Glomerular endothelial cell (primary cell): ENCODE data around the gene MET. TPM values are rescaled to one million over a fixed set of nuclear protein-coding genes. Genes with fewer than 3 reads are reported as not detected.
"Not testable (repeated sequence)": the region's sequence is repeated elsewhere in the genome, so short reads cannot be mapped to it uniquely, and the experiment has no call there.

Experiments used
- DNase-seq: peaks from one replicate; pipeline ENCODE4 v3.0.0-alpha.2; 2011; ENCODE audit warnings: low read depth, low spot score; ENCODE audit errors: extremely low read depth
- total RNA-seq: library from RNA; depleted of rRNA; stranded (reverse); fragments of >200 nt; gene quantifications from 2 replicates; pipeline ENCODE4 v1.2.3, GENCODE V29; 2015

Gene MET
- total RNA-seq: 24.2 and 24.4 TPM in 2 replicates

DNA sequence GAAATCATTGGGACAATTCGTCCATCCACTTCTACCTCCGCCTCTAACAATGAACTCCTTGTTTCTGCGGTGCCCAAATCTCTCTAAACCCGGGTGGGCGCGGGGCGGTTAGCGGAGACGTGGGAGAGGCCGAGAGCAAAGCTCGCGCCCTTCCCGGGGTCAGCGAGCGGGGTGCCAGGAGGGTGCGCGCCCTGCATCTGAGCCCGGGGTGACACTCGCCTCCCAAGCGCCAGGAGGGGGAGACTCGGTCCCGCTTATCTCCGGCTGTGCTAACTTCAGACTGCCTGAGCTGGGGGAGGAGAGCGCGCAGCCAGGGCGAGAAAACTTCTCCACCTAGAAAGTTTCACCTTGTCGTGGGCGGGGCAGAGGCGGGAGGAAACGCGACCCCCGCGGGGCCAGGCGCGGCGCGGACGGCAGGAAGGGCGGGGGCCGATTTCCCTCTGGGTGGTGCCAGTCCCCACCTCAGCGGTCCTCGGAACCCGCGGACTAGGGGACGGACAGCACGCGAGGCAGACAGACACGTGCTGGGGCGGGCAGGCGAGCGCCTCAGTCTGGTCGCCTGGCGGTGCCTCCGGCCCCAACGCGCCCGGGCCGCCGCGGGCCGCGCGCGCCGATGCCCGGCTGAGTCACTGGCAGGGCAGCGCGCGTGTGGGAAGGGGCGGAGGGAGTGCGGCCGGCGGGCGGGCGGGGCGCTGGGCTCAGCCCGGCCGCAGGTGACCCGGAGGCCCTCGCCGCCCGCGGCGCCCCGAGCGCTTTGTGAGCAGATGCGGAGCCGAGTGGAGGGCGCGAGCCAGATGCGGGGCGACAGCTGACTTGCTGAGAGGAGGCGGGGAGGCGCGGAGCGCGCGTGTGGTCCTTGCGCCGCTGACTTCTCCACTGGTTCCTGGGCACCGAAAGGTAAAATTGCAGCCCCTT lies at the start of gene MET:
MET (plus strand) TSS at position 516 of the 915 bp plus-strand sequence. CDS start 26,889 bp downstream, outside the sequence.
- DNase-seq: no peak

DNA sequence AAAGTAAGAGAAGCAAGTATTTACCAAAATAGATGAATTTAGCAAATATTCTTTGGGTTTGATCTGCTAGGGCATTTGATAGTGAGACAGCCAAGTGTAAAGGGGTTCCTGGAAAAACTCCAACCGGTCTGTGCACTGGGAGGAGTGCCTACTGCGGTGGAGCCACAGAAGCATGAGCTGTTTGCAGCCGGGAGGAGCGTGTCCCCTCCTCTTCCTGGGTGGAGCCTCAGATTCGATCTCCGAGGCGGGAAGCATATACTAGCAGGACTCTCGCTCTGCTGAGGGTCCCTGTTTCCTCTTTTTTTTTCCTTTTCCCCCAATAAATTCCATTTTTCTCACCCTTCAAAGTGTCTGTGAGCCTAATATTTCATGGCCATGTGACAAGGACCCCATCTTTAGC lies 45.1 kb upstream of the MET start:
- DNase-seq: no peak

DNA sequence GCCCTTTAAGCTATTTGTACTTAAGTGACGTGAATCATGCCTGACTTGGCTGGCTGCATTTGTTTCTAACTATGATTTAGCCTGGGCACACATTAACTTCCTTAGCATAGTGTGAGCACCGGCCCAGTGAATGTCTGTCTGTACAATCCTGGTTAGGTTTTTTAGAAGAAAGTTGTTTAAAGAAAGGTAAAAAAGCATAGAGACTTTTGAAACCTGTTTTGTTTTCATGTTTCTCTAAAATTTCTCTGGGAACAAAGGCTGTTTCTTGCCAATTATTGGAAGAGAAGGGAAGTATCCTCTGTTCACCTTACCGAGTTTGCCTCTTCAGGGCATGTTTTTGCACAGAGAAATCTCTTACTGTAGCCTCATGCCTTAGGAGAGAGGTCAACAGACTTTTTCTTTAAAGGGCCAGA lies 42.9 kb upstream of the MET start:
- DNase-seq: no peak

DNA sequence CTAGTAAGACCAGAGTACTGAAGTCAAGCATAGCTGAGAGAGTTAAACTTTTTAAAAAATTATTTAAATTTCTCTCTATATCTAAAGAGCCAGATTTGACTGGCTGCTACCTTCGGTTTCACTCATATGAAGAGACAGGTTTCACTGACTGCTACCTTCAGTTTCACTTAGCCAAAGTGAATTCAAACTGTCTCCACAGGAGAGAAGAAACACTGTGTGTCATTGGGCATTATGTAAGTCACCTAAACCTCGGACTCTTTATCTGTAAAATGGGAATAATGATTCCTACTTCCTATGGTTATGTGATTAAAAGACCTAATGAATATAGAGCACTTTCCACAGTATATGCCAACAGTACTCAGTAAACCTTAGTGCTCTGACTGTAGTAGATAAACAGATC lies 41.6 kb upstream of the MET start:
- DNase-seq: no peak

DNA sequence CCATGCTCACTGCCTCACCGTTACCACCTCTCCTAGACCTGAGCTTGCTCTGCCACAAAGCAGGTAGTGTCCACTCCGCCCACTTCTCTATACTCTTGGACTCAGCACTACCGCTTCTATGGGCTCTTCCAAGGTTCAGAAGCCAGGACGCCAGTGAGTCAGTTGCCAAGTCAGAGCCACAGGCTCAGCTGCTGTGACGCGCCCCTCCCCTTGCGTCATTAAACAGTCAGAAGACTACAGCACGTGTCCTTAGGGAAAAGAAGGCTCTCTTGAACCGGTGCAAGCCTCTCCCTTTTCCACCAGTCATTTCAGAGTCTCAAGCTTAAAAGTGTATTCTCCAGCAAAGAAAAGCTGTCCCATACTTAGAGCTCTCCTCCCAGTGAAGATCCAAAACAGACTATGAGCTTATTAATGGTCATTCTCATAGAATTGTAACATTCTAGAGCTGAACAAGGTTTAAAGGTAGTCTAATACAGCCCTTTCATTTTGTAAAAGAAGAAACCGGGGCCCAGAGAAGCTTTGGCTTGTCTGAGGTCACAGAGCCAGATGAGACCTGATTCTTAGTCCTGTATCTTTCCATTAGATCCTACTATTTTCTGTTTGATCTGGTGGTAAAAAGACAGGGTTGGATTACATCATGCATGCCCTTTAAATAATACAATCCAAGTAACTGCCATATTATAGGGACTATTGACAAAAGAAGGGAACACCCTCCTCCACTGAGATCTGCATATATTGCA lies 40.9 kb upstream of the MET start:
- no peak for DNase-seq

DNA sequence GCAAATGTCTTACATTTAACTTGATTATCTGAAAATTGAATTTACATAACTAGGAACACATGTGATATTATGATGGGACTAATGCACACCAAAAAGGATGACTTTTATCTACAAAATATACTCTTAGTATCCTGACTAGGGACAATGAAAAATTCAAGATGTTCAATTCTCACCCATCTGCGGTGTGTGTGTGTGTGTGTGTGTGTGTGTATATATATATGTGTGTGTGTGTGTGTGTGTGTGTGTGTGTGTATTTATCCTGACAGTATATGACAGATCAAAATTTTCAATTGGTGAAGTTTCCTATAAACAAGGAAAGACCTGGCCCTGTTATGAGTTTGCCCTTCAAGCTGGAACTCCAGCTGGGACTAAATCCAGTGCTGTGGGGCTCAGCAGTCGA lies 40.3 kb upstream of the MET start:
- no peak for DNase-seq

DNA sequence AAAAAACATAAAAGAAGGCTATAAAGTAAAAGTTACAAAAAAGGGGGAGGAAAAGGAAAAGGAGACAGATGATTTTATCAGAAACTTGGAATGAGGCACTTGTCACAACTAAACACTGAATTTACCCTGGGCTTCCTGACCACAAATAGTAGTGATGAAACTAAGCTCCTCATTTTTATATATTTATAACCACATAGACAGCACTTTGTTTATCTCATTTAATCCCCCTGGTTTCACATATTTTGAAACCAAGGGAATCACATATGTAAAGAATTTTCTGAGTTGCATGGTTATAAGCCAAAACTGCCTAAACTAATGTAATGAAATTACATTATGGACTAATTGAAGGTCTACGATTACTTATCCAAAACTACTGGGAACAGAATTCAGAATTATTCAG lies 39.6 kb upstream of the MET start:
- no peak for DNase-seq

DNA sequence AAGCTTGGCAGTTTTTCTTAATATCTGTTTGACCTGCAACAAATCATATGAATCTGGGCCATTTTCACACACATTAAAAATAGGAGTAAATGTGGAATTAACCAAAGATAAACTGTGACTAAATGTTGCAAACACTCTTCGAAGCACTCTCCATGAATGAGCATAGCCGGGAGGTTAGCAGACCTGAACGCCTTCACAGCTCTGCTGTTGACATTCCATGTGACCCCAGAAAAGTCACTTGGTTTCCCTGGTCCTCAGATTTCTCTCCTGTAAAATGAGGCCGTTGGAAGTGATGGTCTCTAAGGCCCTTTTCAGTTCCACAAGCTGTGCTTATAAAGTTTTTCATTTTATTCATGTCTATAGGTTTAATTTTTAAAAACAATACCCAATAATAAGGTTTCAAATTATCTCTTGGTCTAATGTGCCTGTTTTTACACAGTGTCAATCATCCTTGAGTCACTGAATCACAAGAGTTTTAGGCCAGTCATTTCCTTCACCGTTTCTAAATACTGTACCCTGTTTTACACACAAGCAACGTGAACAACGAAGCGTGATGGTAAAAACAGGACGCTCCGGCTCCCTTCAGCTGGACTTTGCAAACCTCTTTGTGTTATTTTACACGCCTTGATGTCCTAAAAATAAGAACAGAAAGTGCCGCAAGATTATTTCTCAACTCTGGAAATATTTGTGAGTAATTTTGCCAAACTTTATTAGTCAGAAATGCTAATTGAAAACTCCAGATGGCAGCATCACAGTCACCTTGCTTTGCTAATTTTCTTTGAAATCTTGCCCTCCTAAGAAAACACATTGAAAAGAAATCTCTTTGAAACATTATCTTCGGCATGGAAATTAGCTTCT lies 38.6 kb upstream of the MET start:
- no peak for DNase-seq

DNA sequence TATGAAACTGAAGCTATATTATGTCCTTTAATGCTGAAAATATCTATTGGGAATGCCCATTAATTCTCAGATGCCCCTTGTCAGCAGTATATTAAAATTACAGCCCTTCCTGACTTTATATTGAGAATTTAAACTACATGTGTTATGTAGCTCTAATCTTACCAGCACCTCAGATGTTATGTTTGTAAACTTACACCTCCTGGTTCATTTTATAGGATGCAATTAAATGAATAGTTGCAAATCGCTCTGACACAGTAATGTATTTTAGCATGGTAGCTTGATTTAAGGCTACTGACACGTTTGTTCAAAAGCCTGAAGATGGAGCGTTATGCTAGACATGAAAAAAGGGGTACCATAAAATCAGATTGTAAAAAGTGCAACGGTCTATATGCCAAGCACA lies 35.0 kb upstream of the MET start:
- no peak for DNase-seq

DNA sequence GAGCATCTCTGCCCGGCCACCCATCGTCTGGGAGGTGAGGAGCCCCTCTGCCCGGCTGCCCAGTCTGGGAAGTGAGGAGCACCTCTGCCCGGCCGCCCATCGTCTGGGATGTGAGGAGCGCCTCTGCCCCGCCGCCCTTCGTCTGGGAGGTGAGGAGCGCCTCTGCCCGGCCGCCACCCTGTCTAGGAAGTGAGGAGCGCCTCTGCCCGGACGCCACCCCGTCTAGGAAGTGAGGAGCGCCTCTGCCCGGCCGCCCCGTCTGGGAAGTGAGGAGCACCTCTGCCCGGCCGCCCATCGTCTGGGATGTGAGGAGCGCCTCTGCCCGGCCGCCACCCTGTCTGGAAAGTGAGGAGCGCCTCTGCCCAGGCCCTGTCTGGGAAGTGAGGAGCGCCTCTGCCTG lies 33.4 kb upstream of the MET start:
- not testable (repeated sequence) for DNase-seq

DNA sequence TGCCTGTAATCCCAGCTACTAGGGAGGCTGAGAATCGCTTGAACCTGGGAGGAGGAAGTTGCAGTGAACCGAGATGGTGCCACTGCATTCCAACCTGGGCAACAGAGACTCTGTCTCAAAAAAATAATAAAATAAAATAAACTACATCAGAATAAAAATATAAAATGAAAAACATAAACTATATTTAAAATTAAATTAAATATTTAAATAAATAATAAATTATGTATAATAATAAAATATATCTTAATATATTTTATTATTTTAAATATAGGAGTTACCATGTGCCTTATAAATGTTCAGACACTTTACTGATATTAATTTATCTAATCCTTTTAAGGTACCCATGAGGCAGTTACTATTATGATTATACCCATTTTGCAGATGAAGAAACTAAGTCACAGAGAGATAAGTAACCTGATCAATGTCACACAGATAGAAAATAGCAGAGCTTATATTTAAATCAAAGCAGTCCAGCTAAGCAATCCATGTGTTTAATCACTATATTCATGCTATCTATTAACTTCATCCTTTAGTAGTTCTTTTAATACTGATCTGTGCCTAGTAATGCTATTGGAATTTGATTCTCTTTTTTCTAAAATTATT lies 30.3 kb upstream of the MET start:
- no peak for DNase-seq

DNA sequence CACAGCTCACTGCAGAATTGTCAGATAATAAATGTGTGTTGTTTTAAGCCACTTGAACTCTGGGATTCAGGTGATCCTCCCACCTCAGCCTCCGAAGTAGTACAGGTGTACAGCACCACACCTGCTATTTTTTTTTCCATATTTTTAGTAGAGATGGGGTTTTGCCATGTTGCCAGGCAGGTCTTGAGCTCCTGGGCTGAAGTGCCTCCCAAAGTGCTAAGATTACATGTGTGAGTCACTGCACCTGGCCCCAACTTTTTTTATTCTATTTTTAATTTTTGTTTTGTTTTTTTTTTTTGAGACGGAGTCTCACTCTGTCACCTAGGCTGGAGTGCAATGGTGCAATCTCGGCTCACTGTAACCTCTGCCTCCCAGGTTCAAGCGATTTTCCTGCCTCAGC lies 28.8 kb upstream of the MET start:
- not testable (repeated sequence) for DNase-seq

DNA sequence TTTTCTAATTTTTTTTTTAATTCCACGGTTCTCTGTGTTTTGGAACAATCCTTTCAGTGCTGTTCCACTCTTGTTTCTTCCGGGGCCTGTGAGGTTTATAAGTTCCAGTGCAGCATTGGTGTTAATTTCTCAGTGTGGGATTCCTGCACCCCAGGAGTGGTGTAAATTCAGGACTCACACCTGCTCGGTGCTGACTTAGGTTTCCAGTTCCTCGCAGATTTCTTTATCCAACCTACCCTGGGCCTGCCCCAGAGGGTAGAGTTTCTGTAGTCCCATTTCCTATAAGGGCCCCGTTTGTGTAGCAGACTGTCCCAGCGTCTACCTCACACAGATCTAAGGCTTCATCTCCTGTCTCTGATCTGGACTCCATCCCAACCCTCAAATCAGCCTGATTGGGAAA lies 27.4 kb upstream of the MET start:
- DNase-seq: no peak

DNA sequence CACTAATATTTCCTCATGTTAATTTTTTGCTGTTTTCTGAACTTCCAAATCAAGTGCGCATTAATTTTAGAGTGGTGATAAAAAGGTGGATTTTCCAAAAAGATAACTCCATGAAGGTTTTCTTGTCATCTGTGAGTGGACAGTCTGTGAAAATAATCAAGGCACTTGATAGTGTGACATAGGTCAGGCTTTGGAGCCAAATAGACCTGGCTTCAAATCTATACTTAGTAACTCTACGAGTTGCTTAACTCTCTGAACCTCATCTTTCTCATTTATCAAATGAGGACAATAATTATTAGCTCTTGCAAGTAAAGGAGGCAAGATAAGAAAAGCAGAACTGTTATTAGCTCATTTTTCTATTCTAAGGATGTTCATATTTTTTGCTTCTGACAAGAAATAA lies 24.7 kb upstream of the MET start:
- DNase-seq: no peak

DNA sequence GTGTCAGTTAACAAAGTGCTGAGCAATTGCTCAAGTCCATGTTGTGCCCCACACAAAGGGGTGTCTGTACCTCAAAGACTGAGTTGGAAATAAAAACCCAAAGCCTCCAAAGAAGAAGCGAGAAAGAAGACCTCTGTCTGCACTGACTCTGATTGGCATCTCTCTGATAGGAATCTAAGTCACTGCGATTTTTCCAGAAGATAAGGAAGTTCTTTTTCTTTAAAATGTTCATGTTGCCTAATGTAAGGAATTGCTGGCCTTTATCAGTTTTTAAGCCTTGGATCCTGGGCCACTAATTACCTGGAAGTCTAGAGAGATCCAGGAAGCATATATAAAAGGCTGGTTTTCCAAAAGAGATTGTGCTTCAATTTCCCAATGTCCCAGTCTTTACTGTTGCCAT lies 24.1 kb upstream of the MET start:
- DNase-seq: no peak

DNA sequence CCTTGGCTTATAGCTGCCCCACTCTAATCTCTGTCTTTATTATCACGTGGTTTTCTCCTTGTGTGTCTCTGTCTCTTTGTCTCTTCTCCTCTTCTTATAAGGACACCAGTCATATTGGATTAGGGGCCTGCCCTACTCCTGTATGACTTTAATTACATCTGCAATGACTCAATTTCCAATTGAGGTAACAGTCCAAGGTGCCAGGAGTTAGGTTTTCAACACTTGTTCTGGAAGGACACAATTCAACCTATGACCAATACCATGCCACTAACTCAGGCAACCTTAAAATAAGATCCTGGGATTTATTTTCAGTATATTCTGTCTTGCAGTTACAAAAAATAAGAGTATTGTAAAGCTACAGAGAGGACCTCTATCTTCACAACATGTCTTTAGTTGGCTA lies 21.6 kb upstream of the MET start:
- DNase-seq: no peak

DNA sequence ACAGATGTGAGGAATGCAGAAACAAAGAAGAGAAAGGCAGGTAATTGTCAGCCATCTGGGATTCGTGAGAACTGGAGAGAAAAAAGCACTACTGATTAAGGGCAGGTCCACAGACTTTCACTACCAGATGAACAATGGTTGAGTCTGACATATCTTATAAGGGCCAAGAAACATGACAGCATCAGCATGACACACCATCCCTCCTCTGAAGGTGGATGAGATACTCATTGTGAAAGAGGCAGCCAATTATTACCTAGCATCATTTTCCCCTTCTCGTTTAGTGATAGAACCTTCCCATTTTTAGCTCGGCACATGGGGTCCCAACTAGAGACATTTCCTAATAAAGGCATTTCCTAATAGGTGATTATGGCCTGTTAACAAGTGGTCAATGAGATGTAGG lies 19.2 kb upstream of the MET start:
- DNase-seq: no peak

DNA sequence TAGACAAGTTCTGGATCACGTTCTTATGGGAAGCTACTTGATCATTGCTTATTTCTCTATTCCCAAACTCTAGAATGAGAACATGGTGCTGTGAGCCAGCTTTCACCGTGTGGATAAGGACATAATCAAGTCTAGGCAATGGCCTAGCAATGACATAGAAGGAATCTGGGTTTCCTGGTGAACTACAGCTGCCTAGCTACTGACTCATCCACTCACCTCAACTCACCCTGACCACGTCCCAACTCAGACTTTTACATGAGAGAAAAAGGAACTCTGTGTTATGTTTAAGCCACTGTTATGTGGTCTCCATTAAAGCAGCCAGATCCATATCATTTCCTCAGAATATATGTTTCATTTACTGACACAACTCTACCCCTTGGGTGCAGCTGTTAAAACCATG lies 18.8 kb upstream of the MET start:
- no peak for DNase-seq

DNA sequence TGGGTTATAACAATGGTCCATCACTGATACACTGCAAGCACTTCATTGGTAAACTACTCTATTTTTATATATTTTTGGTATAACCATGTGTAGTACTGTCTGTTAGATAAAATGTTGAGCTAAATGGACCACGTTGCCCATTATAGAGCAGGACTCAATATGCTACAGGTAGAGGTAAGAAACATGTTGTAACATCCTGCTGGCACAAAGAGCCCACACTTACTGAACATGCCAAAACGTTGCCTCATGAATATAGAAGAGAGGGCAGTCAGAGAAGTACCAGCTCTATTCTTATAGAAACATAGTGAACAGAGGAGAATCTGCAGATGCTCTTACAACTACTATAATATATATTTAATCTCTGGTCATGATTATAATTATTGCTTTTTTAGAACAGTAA lies 18.4 kb upstream of the MET start:
- no peak for DNase-seq

DNA sequence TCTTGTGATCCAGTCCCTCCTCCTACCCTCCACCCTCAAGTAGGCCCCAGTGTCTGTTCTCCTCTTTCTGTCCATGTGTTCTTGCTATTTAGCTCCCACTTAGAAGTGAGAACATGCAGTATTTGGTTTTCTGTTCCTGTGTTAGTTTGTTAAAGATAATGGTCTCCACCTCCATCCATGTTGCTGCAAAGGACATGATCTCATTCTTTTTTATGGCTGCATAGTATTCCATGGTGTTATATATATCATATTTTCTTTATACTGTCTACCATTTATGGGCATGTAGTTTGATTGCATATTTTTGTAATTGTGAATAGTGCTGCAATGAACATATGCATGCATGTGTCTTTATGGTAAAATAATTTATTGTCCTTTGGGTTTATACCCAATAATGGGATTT lies 12.7 kb upstream of the MET start:
- DNase-seq: not testable (repeated sequence)

DNA sequence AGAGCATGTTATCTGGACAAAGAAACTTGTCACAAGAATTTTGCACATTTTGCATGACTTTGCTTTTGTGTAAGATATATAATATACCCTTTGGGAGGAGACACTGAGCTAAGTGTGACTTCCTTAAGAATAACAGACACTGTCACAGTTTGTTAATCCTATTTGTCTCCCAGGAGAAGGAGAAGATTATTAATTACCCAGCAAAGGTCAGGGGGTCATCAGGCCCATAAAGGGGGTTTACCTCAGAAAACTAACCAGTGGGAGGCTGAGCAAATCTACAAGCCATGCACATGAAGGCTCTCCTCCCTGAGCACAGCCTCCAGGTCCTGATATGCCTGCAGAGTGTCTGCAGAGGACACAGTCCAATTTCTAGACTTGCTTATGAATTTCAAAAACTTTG lies 10.1 kb upstream of the MET start:
- DNase-seq: no peak
